Forelimb muscle (tissue), 1 donor: Measurements from ENCODE around the gene TUT1. TPM values are rescaled to one million over a fixed set of nuclear protein-coding genes. Genes with fewer than 3 reads are reported as not detected.
A peak's percentile ranks its signal among the peaks of the same experiment; 100 is the strongest.
"Not testable (repeated sequence)": the region's sequence is repeated elsewhere in the genome, so short reads cannot be mapped to it uniquely, and the experiment has no call there.

Experiments used
- DNase-seq: peaks from one replicate; pipeline ENCODE4 v3.0.0-alpha.2; 2013; ENCODE audit warnings: low read depth
- polyA plus RNA-seq: library from polyadenylated mRNA; unstranded; fragments of 120-200 nt; gene quantifications from one replicate; pipeline ENCODE4 v1.2.1, GENCODE V29; 2013; ENCODE audit not compliant: insufficient read length

TUT1 gene
- polyA plus RNA-seq: 11.2 TPM

- DNase-seq: peak; percentile 98
These were observed at the start of gene TUT1 for GRCh38 chr11:62591448-62592145. Gene TUT1 (minus strand): TSS chr11:62591523. CDS start chr11:62591485, 38 bp downstream.

GRCh38 chr11:62632492-62632891 lies 41.2 kb upstream of the TUT1 start:
- DNase-seq: no peak

GRCh38 chr11:62627713-62628112 lies 36.4 kb upstream of the TUT1 start:
- DNase-seq: no peak

- DNase-seq: no peak
These were observed 31.3 kb upstream of the TUT1 start for GRCh38 chr11:62622476-62623089.

- DNase-seq: peak; percentile 84
These were observed 30.5 kb upstream of the TUT1 start, which contains the start of gene B3GAT3 for GRCh38 chr11:62621567-62622470. Gene B3GAT3 (minus strand): TSS chr11:62621986. CDS start chr11:62621947, 39 bp downstream.

- DNase-seq: no peak
These were observed 29.8 kb upstream of the TUT1 start for GRCh38 chr11:62621027-62621566.

- DNase-seq: not testable (repeated sequence)
These were observed 25.6 kb upstream of the TUT1 start for GRCh38 chr11:62616957-62617356.

GRCh38 chr11:62615521-62615920 lies 24.2 kb upstream of the TUT1 start:
- DNase-seq: no peak

GRCh38 chr11:62614275-62614674 lies 23.0 kb upstream of the TUT1 start:
- no peak for DNase-seq

GRCh38 chr11:62613291-62613778 lies 22.0 kb upstream of the TUT1 start:
- DNase-seq: no peak

- no peak for DNase-seq
These were observed 21.3 kb upstream of the TUT1 start, which contains the start of the genes EML3 and ROM1 for GRCh38 chr11:62612366-62613290. Gene EML3 (minus strand): TSS chr11:62612775. CDS start chr11:62612457, 318 bp downstream. Gene ROM1 (plus strand): TSS chr11:62613257. CDS start chr11:62613282, 25 bp downstream.

- no peak for DNase-seq
These were observed 20.5 kb upstream of the TUT1 start for GRCh38 chr11:62611705-62612365.

- no peak for DNase-seq
These were observed 19.7 kb upstream of the TUT1 start for GRCh38 chr11:62610814-62611704.

- no peak for DNase-seq
These were observed 19.1 kb upstream of the TUT1 start for GRCh38 chr11:62610403-62610802.

GRCh38 chr11:62608776-62609175 lies 17.5 kb upstream of the TUT1 start:
- no peak for DNase-seq

GRCh38 chr11:62607714-62608113 lies 16.4 kb upstream of the TUT1 start:
- DNase-seq: no peak

GRCh38 chr11:62605902-62606301 lies 14.6 kb upstream of the TUT1 start:
- no peak for DNase-seq

- DNase-seq: no peak
These were observed 14.1 kb upstream of the TUT1 start for GRCh38 chr11:62605467-62605866.
